Measurements from ENCODE around the gene IRF2.

Gene IRF2

GRCh38 chr4:184392316-184392715 lies 82.0 kb downstream of the IRF2 start:
- TF ChIP-seq, protein P1, sequence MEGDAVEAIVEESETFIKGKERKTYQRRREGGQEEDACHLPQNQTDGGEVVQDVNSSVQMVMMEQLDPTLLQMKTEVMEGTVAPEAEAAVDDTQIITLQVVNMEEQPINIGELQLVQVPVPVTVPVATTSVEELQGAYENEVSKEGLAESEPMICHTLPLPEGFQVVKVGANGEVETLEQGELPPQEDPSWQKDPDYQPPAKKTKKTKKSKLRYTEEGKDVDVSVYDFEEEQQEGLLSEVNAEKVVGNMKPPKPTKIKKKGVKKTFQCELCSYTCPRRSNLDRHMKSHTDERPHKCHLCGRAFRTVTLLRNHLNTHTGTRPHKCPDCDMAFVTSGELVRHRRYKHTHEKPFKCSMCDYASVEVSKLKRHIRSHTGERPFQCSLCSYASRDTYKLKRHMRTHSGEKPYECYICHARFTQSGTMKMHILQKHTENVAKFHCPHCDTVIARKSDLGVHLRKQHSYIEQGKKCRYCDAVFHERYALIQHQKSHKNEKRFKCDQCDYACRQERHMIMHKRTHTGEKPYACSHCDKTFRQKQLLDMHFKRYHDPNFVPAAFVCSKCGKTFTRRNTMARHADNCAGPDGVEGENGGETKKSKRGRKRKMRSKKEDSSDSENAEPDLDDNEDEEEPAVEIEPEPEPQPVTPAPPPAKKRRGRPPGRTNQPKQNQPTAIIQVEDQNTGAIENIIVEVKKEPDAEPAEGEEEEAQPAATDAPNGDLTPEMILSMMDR (IDR thresholded peaks at IDR 0.05; ENCODE audit: insufficient read depth, low read length, missing control alignments): no peak

GRCh38 chr4:184389978-184390900 lies 84.1 kb downstream of the IRF2 start:
- DNase-seq (ENCODE audit: low read depth, low spot score): no peak
- POLR2A ChIA-PET: no interaction called here

More at GRCh38 chr4:184392316-184392715, 82.0 kb downstream of the IRF2 start:
- POLR2A ChIA-PET: no interaction called here
- DNase-seq (ENCODE audit: low read depth, low spot score): no peak
- H3K4me3 ChIP-seq (ENCODE audit: low read depth, low read length): no peak overlapping the region
- CTCF ChIA-PET: no interaction called here

GRCh38 chr4:184388106-184388505 lies 86.2 kb downstream of the IRF2 start:
- TF ChIP-seq, protein P1 (IDR thresholded peaks at IDR 0.05; ENCODE audit: insufficient read depth, low read length, missing control alignments): no peak
- no peak overlapping the region for H3K4me3 ChIP-seq (ENCODE audit: low read depth, low read length)
- POLR2A ChIA-PET: no interaction called here
- CTCF ChIA-PET: interaction anchor here (1.0 to 1.1 kb wide), 2 partner anchors 10 to 21 kb away, joined by 3 read pairs; no protein-coding TSS in a partner anchor
- DNase-seq (ENCODE audit: low read depth, low spot score): no peak

More at GRCh38 chr4:184389978-184390900, 84.1 kb downstream of the IRF2 start:
- no peak overlapping the region for H3K4me3 ChIP-seq (ENCODE audit: low read depth, low read length)
- CTCF ChIA-PET: no interaction called here
- TF ChIP-seq, protein P1 (IDR thresholded peaks at IDR 0.05; ENCODE audit: insufficient read depth, low read length, missing control alignments): no peak

DNA sequence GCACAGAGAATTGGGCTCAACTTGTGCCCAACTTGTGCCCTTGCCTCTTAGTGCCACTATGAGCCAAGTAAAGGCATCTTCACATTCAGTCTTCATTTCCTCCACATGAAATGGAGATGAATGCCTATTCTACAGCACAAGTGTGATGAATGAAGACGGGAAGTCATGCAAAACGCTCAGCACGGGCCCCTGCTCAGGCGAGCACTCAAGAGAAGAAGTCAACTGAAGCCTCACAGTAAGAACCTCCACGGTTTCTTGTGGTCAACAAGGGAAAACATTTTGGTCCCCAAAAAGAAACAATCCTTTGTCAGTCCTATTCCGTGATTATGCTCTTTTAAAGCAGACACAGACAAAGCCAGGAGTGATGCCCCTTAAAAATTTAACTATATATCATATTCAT lies 87.0 kb downstream of the IRF2 start:
- no peak overlapping the region for H3K4me3 ChIP-seq (ENCODE audit: low read depth, low read length)
- DNase-seq (ENCODE audit: low read depth, low spot score): no peak
- ChIA-PET POLR2A (no interaction called here), CTCF (interaction anchor here (1.0 kb wide), 1 partner anchor 11 kb away, joined by 3 read pairs; no protein-coding TSS in a partner anchor)
- TF ChIP-seq, protein P1 (IDR thresholded peaks at IDR 0.05; ENCODE audit: insufficient read depth, low read length, missing control alignments): no peak

GRCh38 chr4:184386271-184386781 lies 88.0 kb downstream of the IRF2 start:
- ChIA-PET CTCF (interaction anchor here (1.7 kb wide), 1 partner anchor 123 kb away, joined by 5 read pairs; no protein-coding TSS in a partner anchor), POLR2A (no interaction called here)
- H3K4me3 ChIP-seq (ENCODE audit: low read depth, low read length): no peak overlapping the region
- TF ChIP-seq, protein P1 (IDR thresholded peaks at IDR 0.05; ENCODE audit: insufficient read depth, low read length, missing control alignments): no peak
- DNase-seq (ENCODE audit: low read depth, low spot score): no peak

- DNase-seq (ENCODE audit: low read depth, low spot score): no peak
- no peak overlapping the region for H3K4me3 ChIP-seq (ENCODE audit: low read depth, low read length)
- POLR2A ChIA-PET: no interaction called here
- CTCF ChIA-PET: interaction anchor here (1.7 kb wide), 1 partner anchor 122 kb away, joined by 5 read pairs; no protein-coding TSS in a partner anchor
- TF ChIP-seq, protein P1 (IDR thresholded peaks at IDR 0.05; ENCODE audit: insufficient read depth, low read length, missing control alignments): no peak
Measured at GRCh38 chr4:184385705-184386141, 88.6 kb downstream of the IRF2 start.

All from AG04449 (cell line).